ENCODE results near the gene ESD. TPM values are rescaled to one million over a fixed set of nuclear protein-coding genes. Genes with fewer than 3 reads are reported as not detected.

The ESD gene
- total RNA-seq, 1 experiment from 2014 or later: 73.2 TPM

DNA sequence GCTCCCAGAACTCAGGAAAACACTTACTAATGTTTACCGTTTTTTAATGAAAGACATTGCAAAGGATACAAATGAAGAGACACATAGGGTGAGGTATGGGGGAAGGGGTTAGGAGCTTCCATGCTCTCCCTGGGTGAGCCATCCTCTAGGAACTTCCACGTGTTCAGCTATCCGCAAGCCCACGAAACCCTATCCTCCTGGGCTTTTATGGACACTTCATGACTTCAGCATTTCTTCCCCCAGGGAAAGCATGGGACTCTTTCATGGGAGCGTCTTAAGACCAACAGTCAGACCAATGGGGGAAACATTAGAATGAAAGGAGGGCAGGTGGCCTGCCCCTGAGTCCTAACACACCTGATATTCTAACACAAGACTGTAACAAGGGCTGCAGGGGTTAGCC is 6.6 kb upstream of the ESD start:
- H3K4me2 ChIP-seq (ENCODE audit: low read length): no peak overlapping the region
- peaks cover 19% of the 10 kb centered on the region for H3K4me1 ChIP-seq (ENCODE audit: insufficient read depth, low read length)
- no peaks in the 10 kb centered on the region for H3K27me3 ChIP-seq (ENCODE audit: low read length)
- H3K27ac ChIP-seq (ENCODE audit: low read length): peak overlapping the region; percentile 46
- intact Hi-C loops (cut with micrococcal nuclease): no loop called here
- no peak overlapping the region for H3K9ac ChIP-seq (ENCODE audit: low read length)
- TF ChIP-seq EZH2 (IDR thresholded peaks at IDR 0.05; ENCODE audit: low read length, unreplicated experiment) (no peak), CTCF (conservative IDR thresholded peaks at IDR 0.05; ENCODE audit: low read depth, low read length) (no peak), EZH2phosphoT487 (IDR thresholded peaks at IDR 0.05; ENCODE audit: borderline replicate concordance, low read length) (no peak)
- no peaks in the 10 kb centered on the region for H3K9me3 ChIP-seq (ENCODE audit: low read length)
- no TSS peak for BruUV-seq (replicated peaks)
- CTCF ChIA-PET: interaction anchor here (0.6 kb wide), 2 partner anchors 302 to 712 kb away, joined by 3 to 4 read pairs; no protein-coding TSS in a partner anchor
- H2AFZ ChIP-seq (ENCODE audit: low read length): no peak overlapping the region
- H4K20me1 ChIP-seq (ENCODE audit: low read length): no peaks in the 10 kb centered on the region
- POLR2A ChIA-PET (ENCODE audit: unreplicated experiment): interaction anchor here (0.6 kb wide), 1 partner anchor 53 kb away, joined by 6 read pairs; no protein-coding TSS in a partner anchor
- ATAC-seq: no peak
- DNase-seq: no peak
- no peaks in the 10 kb centered on the region for H3F3A ChIP-seq (ENCODE audit: low read length, unreplicated experiment)
- H3K9me2 ChIP-seq (replicated peaks; ENCODE audit: low read length): no peaks in the 10 kb centered on the region
- H3K79me2 ChIP-seq (ENCODE audit: low read length): no peaks in the 10 kb centered on the region
- H3K36me3 ChIP-seq (ENCODE audit: low read depth, low read length): no peaks in the 10 kb centered on the region
- H3K4me3 ChIP-seq (ENCODE audit: low read length): no peak overlapping the region

GRCh38 chr13:46801858-46802257 is 4.9 kb upstream of the ESD start:
- Histone ChIP-seq H3K27me3 (ENCODE audit: low read length) (no peaks in the 10 kb centered on the region), H3F3A (ENCODE audit: low read length, unreplicated experiment) (no peaks in the 10 kb centered on the region), H3K4me3 (ENCODE audit: low read length) (no peak overlapping the region), H4K20me1 (ENCODE audit: low read length) (no peaks in the 10 kb centered on the region), H3K79me2 (ENCODE audit: low read length) (no peaks in the 10 kb centered on the region), H3K9ac (ENCODE audit: low read length) (no peak overlapping the region), H3K36me3 (ENCODE audit: low read depth, low read length) (no peaks in the 10 kb centered on the region), H3K9me2 (replicated peaks; ENCODE audit: low read length) (no peaks in the 10 kb centered on the region), H3K27ac (ENCODE audit: low read length) (no peak overlapping the region), H2AFZ (ENCODE audit: low read length) (no peak overlapping the region), H3K4me1 (ENCODE audit: insufficient read depth, low read length) (peaks cover 28% of the 10 kb centered on the region), H3K9me3 (ENCODE audit: low read length) (no peaks in the 10 kb centered on the region), H3K4me2 (ENCODE audit: low read length) (0 out of 2 replicates have a peak overlapping the region, but pooled peaks have one; percentile 21)
- DNase-seq (peak; percentile 20), ATAC-seq (no peak)
- BruUV-seq (replicated peaks): no TSS peak
- POLR2A ChIA-PET (ENCODE audit: unreplicated experiment): interaction anchor here (0.6 kb wide), 1 partner anchor 291 kb away, joined by 3 read pairs; no protein-coding TSS in a partner anchor
- intact Hi-C loops (cut with micrococcal nuclease): no loop called here
- CTCF ChIA-PET: no interaction called here
- TF ChIP-seq EZH2phosphoT487 (IDR thresholded peaks at IDR 0.05; ENCODE audit: borderline replicate concordance, low read length) (no peak), CTCF (conservative IDR thresholded peaks at IDR 0.05; ENCODE audit: low read depth, low read length) (no peak), EZH2 (IDR thresholded peaks at IDR 0.05; ENCODE audit: low read length, unreplicated experiment) (no peak)

- no peak for ATAC-seq
- ChIA-PET POLR2A (ENCODE audit: unreplicated experiment) (no interaction called here), CTCF (no interaction called here)
- Histone ChIP-seq H3K79me2 (ENCODE audit: low read length) (peaks cover 26% of the 10 kb centered on the region), H3K4me2 (ENCODE audit: low read length) (no peak overlapping the region), H3K27ac (ENCODE audit: low read length) (no peak overlapping the region), H3K9me2 (replicated peaks; ENCODE audit: low read length) (no peaks in the 10 kb centered on the region), H3K9me3 (ENCODE audit: low read length) (no peaks in the 10 kb centered on the region), H3K4me1 (ENCODE audit: insufficient read depth, low read length) (peaks cover 37% of the 10 kb centered on the region), H4K20me1 (ENCODE audit: low read length) (no peaks in the 10 kb centered on the region), H3K4me3 (ENCODE audit: low read length) (no peak overlapping the region), H3K36me3 (ENCODE audit: low read depth, low read length) (no peaks in the 10 kb centered on the region), H3K27me3 (ENCODE audit: low read length) (no peaks in the 10 kb centered on the region), H3F3A (ENCODE audit: low read length, unreplicated experiment) (no peaks in the 10 kb centered on the region), H2AFZ (ENCODE audit: low read length) (no peak overlapping the region), H3K9ac (ENCODE audit: low read length) (no peak overlapping the region)
- intact Hi-C loops (cut with micrococcal nuclease): no loop called here
- no peak for TF ChIP-seq EZH2 (IDR thresholded peaks at IDR 0.05; ENCODE audit: low read length, unreplicated experiment)
- no peak for TF ChIP-seq EZH2phosphoT487 (IDR thresholded peaks at IDR 0.05; ENCODE audit: borderline replicate concordance, low read length)
- no peak for DNase-seq
- no TSS peak for BruUV-seq (replicated peaks)
These were observed 2.2 kb upstream of the ESD start for GRCh38 chr13:46799139-46799538.
